ENCODE data around the gene NOP53. TPM values are rescaled to one million over a fixed set of nuclear protein-coding genes. Genes with fewer than 3 reads are reported as not detected.

Gene NOP53
- total RNA-seq, 1 experiment from 2014 or later: 86.8 TPM

DNA sequence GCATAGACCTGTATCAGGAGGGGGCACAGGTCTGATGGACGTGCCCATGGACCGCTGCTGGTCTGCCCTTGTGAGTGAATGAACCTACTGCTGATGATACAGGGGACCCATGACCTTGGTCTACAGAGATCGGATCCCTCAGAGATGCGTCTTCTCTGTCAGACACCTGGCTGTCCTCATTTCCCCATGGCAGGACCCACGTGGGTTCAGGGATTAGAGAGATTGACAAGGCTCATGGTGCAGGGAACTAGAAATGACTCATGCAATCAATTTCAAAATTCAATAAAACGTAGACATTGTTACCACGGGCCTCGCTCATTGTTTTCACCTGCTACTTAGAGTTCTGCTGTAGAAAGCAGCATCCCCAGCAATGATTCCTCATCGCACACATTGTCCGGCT is 60.0 kb downstream of the NOP53 start:
- no peak for DNase-seq (ENCODE audit: low read depth)

DNA sequence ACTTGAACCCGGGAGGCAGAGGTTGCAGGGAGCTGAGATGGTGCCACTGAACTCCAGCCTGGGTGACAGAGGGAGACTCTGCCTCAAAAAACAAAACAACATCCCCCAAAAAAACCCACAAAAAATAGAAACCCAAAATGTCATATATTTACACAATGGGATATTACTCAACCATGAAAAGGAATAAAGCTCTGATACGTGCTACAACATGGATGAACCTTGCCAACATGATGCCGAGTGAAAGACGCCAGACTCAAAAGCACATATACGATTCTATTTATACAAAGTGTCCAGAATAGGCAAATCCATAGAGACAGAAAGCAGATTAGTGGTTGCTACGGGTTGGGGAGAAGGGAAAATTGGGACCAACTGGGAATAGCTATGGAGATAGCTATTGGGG is 61.1 kb downstream of the NOP53 start:
- DNase-seq (ENCODE audit: low read depth): no peak

Other genes starting within 250 kb of the NOP53 start
- 153 and 242 TPM in 2 replicates for gene NAPA, start 230.5 kb upstream of the NOP53 start, total RNA-seq (2014; rRNA removed)
- not detected in 2 replicates for gene ZNF541, start 172.4 kb upstream of the NOP53 start, total RNA-seq (2014; rRNA removed)
- gene BICRA, start 136.4 kb upstream of the NOP53 start, total RNA-seq (2014; rRNA removed): 1.8 and 4.2 TPM in 2 replicates
- gene EHD2, start 32.1 kb upstream of the NOP53 start, total RNA-seq (2014; rRNA removed): 66.0 and 75.3 TPM in 2 replicates
- gene SELENOW, start 33.2 kb downstream of the NOP53 start, total RNA-seq (2014; rRNA removed): 583 and 734 TPM in 2 replicates
- gene TPRX1, start 59.0 kb downstream of the NOP53 start, total RNA-seq (2014; rRNA removed): not detected in 2 replicates
- gene CRX, start 76.4 kb downstream of the NOP53 start, total RNA-seq (2014; rRNA removed): not detected in 2 replicates
- gene TPRX2, start 113.7 kb downstream of the NOP53 start, total RNA-seq (2014; rRNA removed): not detected in 2 replicates
- not detected in 2 replicates for gene SULT2A1, start 140.8 kb downstream of the NOP53 start, total RNA-seq (2014; rRNA removed)
- not detected in 2 replicates for gene BSPH1, start 246.6 kb downstream of the NOP53 start, total RNA-seq (2014; rRNA removed)
- not detected in 2 replicates for gene ELSPBP1, start 249.1 kb downstream of the NOP53 start, total RNA-seq (2014; rRNA removed)